Left ventricle myocardium inferior (tissue), 1 donor: ENCODE measurements around the gene LAMC3. TPM values are rescaled to one million over a fixed set of nuclear protein-coding genes. Genes with fewer than 3 reads are reported as not detected.

Experiments used
- DNase-seq: peaks from one replicate; pipeline ENCODE4 v3.0.0-alpha.2; 2020
- H3K27ac ChIP-seq: fragments of 200-600 bp; replicated peaks from 2 replicates; pipeline ENCODE4 v1.8.0; 2021
- H3K27me3 ChIP-seq: fragments of 200-600 bp; 2 replicates; pipeline ENCODE4 v1.8.0; 2021; ENCODE audit warnings: low read depth
- H3K36me3 ChIP-seq: fragments of 200-600 bp; 2 replicates; pipeline ENCODE4 v1.8.0; 2021
- H3K4me1 ChIP-seq: fragments of 200-600 bp; 2 replicates; pipeline ENCODE4 v1.8.0; 2021
- H3K4me3 ChIP-seq: fragments of 200-600 bp; 2 replicates; pipeline ENCODE4 v1.8.0; 2021; ENCODE audit warnings: mild to moderate bottlenecking, moderate library complexity
- H3K9me3 ChIP-seq: fragments of 200-600 bp; replicated peaks from 2 replicates; pipeline ENCODE4 v1.8.0; 2021
- CTCF ChIP-seq: fragments of 200-600 bp; IDR thresholded peaks from 2 replicates; pipeline ENCODE4 v1.8.0; 2021; ENCODE audit warnings: antibody characterized with exemption, mild to moderate bottlenecking, borderline replicate concordance
- intact Hi-C: fragments of 100-400 bp; cut with micrococcal nuclease; formaldehyde crosslinking; loops from one replicate; pipeline ENCODE4 v1.11.0; 2022
- total RNA-seq: library from RNA; stranded (reverse); fragmentation: NEBNext Ultra II Directional; extraction: Animal tissue kit (Norgen Biotek cat#: 25700); gene quantifications from one replicate; pipeline ENCODE4 v1.2.1, GENCODE V29; 2021
- donor health status: DM: no; HTN: yes; CAD: no; lungs with severe emphysema.

LAMC3 gene
- total RNA-seq, 1 donor from 2014 or later = 0.66 TPM

GRCh38 chr9:130989891-130990290 is 19.1 kb upstream of the LAMC3 start:
- Histone ChIP-seq H3K36me3 (no peaks in the 10 kb centered on the region), H3K9me3 (no peaks in the 10 kb centered on the region), H3K27me3 (peaks cover 80% of the 10 kb centered on the region), H3K4me1 (no peaks in the 10 kb centered on the region), H3K4me3 (no peak overlapping the region), H3K27ac (no peak overlapping the region)
- TF ChIP-seq CTCF = no peak
- no peak for DNase-seq
- intact Hi-C loops = no loop called here

GRCh38 chr9:130990306-130990977 is 18.5 kb upstream of the LAMC3 start:
- intact Hi-C loops = no loop called here
- DNase-seq = no peak
- H3K27me3 ChIP-seq = peaks cover 80% of the 10 kb centered on the region
- no peak for TF ChIP-seq CTCF
- peaks cover 3% of the 10 kb centered on the region for H3K4me1 ChIP-seq
- H3K36me3 ChIP-seq = no peaks in the 10 kb centered on the region
- no peak overlapping the region for H3K27ac ChIP-seq
- H3K4me3 ChIP-seq = no peak overlapping the region
- H3K9me3 ChIP-seq = no peaks in the 10 kb centered on the region

GRCh38 chr9:130990978-130991777 is 17.8 kb upstream of the LAMC3 start:
- no peak for TF ChIP-seq CTCF
- H3K4me3 ChIP-seq = no peak overlapping the region
- H3K9me3 ChIP-seq = no peaks in the 10 kb centered on the region
- intact Hi-C loops = no loop called here
- no peak overlapping the region for H3K27ac ChIP-seq
- peaks cover 5% of the 10 kb centered on the region for H3K4me1 ChIP-seq
- H3K36me3 ChIP-seq = no peaks in the 10 kb centered on the region
- H3K27me3 ChIP-seq = peaks cover 72% of the 10 kb centered on the region
- DNase-seq = no peak

GRCh38 chr9:130991778-130992681 is 16.9 kb upstream of the LAMC3 start:
- no peak overlapping the region for H3K27ac ChIP-seq
- H3K4me3 ChIP-seq = no peak overlapping the region
- DNase-seq = no peak
- H3K36me3 ChIP-seq = no peaks in the 10 kb centered on the region
- H3K9me3 ChIP-seq = no peaks in the 10 kb centered on the region
- H3K4me1 ChIP-seq = peaks cover 5% of the 10 kb centered on the region
- no peak for TF ChIP-seq CTCF
- peaks cover 64% of the 10 kb centered on the region for H3K27me3 ChIP-seq
- intact Hi-C loops = no loop called here

- TF ChIP-seq CTCF = no peak
- no peak overlapping the region for H3K27ac ChIP-seq
- intact Hi-C loops = no loop called here
Observed at GRCh38 chr9:130992682-130993032, 16.3 kb upstream of the LAMC3 start.

More at GRCh38 chr9:130992682-130993032, 16.3 kb upstream of the LAMC3 start:
- H3K4me1 ChIP-seq = peaks cover 5% of the 10 kb centered on the region
- H3K4me3 ChIP-seq = no peak overlapping the region
- no peak for DNase-seq
- H3K9me3 ChIP-seq = no peaks in the 10 kb centered on the region
- peaks cover 59% of the 10 kb centered on the region for H3K27me3 ChIP-seq
- H3K36me3 ChIP-seq = no peaks in the 10 kb centered on the region
